HG03045 (cell line): ENCODE measurements around the gene MACROH2A1.

Experiments used
- ATAC-seq: cut with Tn5 transposase; IDR thresholded peaks from one replicate; pipeline ENCODE4 v1.9.1; 2021; ENCODE audit warnings: mild to moderate bottlenecking, moderate library complexity; ENCODE audit not compliant: unreplicated experiment

The MACROH2A1 gene

DNA sequence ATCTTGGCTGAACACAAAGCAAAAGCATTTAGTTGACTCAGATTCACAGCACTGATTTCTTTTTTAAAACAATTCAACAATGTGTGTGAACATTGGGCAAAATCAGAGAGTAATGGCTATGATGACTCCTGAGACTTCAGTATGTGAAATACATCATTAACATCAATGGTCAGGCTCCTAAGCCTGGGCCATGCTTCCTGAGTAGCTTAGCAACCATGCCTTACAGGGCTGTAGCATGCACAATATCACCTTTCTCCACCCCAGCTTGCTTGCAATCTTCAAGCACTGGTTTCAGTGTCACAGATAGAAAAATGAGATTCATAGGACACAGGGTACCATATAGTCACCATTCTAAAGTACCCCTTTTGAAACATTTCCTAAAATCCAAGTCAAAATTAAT is 41.3 kb downstream of the MACROH2A1 start:
- no peak for ATAC-seq

DNA sequence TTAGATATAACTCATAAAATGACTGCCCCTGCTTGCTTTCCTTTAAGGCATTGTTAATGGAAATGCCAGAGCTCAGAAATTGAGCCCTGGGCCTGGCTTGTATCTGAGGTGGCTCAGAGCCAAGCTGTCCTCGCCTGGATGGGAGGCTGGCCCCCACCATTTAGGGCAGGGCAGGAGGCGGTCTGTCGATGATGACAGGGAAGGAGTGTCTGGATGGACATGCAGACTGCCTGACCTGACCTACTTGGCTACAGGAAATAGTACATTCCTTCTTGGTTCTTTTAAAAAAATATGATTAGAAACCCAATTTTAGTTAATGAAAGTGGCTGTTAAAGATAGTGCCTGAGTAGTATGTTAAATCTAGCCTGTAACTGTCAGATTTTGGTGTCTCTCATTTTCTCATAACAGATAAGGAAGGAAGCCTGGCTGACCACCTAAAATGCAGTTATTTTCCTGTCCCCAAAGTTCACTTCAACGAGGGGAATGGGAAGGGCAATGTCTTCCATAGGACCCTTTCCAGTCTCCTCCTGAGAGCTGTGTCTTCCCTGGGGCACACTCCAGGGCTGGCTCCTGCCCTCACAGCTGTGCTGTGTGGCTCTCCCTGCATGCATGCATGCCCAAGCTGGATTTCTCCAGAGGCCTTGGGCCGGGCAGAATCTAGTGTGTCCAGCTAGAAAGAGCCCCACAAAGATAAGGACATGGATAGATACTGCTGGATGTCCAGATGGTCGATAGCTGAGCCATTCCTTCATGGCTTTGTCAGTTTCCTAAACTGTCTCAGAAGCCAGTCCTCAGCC is 42.3 kb downstream of the MACROH2A1 start:
- no peak for ATAC-seq

DNA sequence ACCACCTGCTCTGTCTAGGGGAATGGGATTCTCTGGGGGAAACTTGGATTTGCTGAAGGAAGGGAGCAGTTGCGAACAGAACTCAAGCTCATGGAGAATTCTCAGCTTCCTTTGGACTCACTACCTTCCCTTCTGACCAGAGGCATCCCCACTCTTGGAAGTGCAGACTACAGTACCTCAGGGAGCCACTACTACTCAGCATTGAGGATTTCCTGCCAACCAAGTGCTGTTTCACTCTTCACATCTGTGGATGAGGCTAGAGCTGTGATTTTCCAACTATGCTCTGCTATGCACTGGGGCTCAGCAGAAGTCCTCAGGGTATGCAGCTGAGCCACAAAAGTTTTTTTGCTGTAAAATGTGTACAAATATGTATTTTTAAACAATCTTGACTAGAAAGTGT is 43.9 kb downstream of the MACROH2A1 start:
- no peak for ATAC-seq

DNA sequence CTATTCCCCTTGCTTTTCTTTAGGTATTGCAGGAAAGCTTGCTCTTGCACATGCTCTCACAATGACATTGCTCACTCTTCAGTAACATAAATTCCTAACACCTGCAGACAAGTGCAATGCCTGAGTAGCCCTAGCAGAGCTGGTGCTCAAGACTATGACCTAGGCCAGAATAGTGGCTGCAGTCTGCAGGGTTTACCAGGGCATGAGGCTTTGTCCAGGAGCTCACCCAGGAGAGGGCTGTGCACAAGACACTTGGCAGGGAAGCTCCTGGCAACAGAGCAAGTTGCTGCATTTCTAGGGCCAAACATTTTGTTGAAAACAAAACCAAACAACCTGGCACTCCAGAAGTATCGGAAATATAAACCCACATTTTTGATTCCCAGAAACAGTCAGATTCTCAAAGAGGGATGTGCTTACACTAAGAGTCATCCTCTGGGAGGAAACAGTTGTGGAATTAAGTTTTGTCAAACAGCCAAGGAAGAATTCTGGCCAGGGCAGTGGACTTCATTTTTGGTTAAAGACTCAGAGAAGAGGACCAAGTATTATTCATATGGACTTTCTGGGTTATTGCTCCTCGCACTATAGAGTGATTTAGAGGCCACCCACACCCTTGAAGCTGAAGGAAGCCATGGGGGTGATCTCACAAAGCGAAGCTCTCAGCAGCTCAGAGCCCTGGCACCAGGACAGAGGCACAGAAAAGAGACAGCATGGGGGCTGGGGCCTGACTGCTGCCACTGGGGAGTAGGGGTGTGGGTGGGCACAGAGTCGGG is 44.9 kb downstream of the MACROH2A1 start:
- no peak for ATAC-seq

DNA sequence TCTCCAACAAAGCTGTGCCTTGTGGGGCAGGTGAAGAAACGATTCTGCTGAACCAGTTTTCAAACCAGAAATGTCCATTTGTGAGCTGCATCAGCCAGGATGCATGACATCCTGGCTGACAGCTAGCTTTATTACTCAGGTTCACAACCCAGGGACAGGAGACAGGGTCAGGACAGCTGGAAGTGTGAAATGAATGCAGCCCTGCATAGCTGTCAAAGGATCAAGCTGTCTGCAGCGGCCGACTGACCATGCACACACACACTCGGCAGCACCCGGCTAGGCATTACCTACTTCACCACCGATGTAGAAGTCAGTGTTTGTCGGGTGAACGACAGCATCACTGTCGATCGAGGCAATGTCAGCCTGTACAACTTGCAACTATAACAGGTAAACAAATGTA is 48.5 kb downstream of the MACROH2A1 start:
- ATAC-seq: no peak

DNA sequence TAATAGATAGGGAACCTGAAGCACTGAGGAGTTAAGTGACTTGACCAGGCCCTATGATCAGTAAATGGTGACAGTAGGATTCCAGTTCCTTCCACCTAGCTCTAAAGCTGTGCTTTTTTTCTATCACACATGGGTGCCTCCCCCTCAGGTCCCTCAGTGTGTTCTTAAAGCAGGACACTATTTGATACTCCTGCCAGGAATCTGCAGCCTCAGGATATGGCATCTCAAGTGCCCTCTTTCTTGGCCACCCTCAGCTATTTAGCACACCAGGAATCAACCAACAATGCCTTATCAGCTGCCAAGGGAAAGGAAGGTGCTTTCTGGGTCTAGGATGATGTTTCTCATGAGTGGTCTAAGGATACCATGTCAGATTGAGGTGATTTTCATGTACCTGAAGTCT is 49.1 kb downstream of the MACROH2A1 start:
- ATAC-seq: no peak

DNA sequence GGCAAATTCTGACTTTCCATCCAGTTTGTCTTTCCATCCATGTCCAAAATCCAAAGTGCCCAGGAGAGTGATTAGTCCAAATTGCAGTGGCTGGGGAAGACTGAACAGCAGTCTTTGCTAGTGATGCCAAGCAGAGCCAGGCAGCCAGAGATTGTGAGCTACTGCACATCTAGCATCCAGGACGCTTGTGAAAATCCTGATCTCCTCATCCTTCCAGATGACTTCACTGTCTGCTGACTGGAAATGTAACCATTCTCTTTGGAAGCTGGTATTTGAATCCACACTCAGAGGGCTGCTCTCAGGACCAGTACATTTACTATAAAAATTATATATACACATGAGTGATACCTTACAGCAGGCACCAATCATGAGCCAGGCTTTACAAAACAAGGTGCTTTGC is 49.6 kb downstream of the MACROH2A1 start:
- ATAC-seq: no peak

DNA sequence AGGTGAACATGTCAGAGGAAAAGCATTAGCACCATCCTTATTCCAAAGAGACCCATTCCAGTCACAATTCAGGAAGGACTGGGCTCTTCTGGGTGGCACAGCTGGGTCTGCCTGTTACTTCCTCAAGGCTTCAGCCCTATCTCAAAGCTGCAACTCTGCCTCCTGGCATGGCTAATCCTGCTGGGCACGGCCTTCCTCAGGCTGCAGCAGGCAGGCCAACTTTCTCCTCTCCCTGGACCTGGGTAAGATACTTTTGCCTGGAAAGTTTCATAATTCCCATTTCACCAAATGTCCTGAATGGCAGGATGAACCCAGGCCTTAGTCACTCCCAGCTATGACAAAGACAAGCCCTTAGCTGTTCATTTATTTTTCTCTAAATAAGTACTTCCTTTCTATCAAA is 50.1 kb downstream of the MACROH2A1 start:
- no peak for ATAC-seq

DNA sequence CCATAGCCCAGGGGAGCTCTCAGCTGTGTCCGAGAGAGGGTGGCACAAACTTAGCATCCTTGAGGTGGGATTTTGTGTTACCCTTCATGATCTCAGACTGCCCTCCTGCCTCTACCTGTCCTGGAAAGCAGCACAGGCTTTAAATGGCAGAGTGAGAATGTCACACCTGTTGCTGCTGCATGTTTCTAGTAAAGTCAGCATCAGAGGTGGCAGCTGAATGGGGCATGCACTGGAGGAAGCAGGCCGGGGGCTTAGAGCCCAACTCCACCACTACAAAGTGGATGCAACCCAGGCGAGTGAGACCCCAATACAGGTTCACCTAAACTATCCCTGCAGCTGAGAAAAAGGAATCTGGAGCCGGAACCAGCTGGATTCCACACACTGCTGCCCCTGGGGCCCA is 51.6 kb downstream of the MACROH2A1 start:
- no peak for ATAC-seq

DNA sequence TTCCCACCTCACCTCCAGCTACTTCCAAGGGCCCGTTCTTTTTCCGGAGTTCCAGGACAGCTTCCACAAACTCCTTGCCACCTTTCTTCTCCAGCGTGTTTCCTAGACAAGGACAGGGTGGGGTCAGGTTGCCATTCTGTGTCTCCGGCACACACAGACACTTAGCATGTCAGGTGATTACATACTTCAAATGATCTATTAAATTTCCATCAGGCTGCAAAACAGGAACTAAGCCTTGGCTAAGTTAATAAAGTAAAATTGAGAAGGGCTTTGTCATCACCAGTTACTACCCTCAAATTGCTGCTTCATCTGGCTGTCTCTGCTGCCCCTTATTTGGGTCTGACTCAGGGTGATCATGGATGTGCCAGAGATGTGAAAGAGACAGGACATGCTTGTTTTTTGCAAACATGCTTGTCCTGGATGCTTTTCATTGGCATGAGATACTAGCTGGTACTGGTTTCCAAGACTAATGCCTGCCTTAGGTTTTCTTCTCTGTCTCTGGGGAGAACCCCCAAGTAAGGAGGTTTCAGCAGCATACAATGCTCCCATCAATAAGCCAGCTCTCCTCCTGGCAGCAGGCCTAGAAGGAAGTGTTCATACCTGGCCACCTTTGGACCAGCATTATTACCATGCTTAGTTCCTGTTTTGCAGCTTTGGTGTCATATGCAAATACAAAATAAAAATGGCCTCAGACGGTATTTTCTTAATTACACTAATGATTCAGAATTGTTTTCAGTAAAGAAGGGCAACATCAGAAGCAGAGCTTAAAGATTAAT is 52.9 kb downstream of the MACROH2A1 start:
- ATAC-seq: no peak

DNA sequence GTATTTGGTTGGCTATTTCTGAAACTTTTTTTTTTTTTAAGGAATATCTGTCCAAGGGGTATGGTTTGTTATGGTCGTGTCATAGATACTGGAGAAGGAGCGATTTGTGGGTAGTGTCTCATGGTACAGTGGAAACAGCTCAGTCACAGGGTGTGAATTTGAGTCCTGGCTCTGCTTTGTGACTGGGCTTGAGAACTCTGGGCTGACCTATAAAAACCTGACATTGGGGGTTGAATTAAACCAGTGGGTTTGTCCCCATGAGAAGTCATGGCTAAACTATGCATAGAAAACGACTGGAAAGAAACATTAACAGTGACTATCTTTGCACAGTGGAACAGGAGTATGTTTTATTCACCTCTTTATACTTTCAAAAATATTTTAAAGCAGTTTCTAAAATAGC is 54.7 kb downstream of the MACROH2A1 start:
- no peak for ATAC-seq

DNA sequence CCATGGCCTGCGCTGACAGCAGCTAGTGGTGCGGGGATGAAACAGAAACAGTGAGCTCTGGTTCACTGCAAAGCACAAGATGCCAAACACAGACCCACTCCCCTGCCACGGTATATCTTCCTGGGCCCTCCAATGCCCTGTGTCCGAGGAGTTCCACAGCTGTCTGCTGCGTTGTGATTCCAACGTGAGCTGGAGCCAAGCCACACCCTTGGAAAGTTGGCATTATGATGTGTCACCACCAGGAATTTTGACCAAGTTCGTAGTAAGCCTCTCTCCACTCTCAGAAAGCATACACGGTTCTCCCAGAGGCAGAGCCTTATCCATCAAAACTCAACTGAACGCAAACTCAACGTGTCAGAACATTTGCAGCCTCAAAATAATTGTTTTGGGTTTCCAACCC is 55.6 kb downstream of the MACROH2A1 start:
- ATAC-seq: no peak

DNA sequence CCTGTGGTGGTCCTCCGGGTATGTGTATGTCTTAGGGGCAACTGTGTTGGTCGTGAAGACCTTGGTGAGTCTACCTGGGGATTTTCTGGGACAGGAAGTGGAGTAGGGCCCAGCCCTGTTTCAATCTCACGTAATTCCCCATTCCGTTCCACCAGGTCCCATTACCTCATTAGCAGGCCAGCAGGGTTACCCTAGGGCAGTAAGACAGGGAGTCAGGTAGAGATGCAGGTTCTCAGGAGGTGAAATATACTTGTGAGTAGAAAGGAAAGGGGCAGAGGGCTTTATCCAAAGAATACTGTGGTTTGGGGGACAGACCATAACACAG is 56.5 kb downstream of the MACROH2A1 start:
- ATAC-seq: no peak

DNA sequence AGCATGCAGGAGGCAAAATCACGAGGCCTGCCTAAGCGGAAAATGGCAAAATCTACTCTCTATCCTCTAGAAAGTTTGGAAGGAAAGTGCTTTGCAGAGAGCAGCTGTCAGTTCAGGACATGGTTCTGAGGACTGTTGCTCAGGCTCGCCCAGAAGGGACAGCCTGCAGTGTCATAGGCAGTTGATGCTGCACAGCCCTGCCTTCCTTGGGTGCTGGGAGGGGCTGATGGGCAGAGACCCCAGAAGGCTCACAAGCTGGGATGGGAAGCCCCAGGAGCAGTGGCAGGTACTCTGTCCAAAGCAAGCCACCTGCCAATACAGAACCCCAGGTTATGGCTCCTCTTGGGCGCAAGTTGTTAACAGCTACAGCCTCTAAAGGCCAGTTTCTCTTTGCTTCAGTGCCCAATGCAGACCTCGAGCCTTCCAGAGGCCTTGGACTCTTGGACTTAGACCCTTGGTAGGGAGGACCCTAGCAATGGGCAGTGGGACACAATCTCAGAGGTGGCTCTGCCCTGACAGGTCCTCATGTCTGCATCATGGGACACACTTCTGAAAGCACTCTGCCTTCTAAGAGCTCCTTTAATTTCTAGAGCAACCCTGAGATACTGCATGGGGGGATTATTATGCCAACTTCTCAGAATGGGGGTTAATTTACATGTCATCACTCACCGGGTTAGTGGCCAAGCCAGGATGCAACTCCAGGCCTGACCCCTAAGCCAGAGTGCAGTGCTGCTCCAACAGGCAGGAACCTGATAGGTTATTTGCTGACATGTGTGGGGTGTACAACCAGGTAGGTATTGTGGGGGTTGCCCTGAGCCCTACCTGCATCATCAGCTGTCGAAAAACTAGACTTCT is 57.1 kb downstream of the MACROH2A1 start:
- no peak for ATAC-seq

DNA sequence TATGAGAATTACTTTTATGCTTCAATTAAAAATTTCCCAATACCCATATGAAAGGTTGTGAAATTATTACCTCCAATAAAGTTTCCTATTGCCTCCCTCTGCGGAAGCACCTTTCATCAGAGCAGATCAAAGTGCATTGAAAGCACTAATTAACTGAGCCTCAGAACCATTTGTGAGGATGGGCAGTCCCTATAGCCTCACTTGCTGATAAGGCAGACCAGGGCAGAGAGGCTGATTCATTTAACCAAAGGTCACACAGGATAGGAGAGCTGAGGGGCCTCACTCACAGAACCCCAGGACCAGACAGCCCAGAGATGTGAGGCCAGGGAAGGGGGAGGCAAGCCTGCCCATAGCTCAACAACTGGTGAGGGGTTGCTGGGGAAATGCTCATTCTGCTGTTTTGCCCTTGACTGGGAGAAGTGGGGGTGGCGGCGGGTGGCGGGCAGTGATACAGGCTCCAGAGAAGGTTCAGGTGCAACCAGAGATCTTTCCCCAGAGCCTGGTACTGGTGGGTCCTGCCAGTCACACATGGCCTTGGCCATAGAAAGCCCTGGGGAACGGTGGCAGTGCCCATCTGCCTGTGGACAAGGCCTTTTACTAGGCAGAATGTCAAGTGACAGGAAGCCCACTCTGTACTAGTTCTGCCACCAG is 57.9 kb downstream of the MACROH2A1 start:
- ATAC-seq: no peak

DNA sequence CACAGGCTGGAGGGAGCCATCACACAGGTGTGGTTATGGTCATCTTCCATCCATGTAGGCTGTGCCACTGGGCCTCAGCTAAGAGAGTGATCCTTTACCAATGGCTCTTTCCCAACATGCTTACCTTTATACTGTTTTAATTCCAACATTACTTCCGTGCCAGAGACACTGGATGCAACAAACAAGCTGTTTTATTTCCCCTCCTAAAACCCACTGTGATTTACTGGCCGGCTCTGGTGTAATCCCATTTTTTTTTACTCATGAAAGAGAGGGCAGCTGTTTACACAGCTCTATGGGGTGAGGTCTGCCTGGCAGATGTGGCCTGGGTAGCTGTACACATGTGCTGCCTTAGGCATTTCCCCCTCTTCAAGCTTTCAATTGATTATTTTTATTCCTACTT is 58.5 kb downstream of the MACROH2A1 start:
- ATAC-seq: no peak

DNA sequence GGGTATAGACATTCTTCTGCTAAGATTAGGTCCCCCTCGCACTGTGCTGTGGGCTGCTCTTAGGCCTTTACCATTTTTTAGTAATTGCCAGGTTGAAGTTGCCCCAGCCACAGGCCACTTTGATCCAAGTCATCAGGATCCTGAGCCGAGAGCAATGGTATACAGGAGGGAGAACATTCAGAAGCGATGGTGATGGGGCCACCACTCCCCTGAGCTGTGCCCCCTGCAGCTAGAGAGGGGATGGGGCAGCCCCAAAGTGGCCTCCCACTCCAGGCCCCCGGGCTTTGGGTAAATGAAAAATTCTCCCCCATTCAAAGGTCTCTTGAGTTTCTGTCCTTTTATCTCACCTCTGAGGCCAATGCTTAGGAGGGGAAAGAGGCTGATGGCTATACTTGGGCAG is 59.4 kb downstream of the MACROH2A1 start:
- no peak for ATAC-seq

DNA sequence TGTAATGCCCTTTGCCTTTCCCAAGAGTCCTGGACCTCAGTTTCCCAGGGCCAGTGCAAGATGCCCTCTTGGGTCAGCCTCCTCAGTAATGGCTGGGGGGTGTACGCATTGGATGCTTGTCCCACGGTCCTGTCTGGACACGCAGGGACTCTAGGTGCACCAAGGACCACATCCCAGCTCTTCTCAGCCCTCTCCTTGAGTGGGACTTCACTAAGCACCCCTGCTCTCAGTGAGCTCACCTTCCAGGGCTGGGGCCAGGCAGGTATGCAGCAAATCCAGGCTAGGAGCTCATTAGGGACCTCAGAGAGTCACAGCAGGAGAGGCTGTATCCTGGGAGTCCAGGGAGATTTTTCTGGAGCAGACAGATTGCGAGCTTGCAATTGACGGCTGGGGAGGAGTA is 59.8 kb downstream of the MACROH2A1 start:
- ATAC-seq: no peak

DNA sequence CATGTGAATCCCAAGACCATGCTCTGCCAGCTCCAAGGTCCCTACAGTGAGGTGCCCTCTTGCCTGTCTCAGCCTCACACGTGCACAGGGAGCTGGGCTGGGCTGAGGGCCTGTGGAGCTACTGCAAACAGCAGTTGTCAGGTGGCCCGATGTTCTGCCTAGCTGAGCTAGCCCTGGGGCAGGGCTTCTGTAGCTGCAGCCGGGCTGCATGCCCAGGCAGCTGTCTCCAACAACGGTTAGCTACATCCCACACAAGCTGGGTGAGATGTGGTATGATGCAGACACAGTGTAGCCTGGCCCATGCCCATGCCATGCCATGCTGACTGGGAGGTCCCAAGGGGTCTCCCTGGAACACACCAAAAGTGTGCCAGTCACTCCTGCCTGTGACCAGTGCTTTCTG is 62.0 kb downstream of the MACROH2A1 start:
- no peak for ATAC-seq

DNA sequence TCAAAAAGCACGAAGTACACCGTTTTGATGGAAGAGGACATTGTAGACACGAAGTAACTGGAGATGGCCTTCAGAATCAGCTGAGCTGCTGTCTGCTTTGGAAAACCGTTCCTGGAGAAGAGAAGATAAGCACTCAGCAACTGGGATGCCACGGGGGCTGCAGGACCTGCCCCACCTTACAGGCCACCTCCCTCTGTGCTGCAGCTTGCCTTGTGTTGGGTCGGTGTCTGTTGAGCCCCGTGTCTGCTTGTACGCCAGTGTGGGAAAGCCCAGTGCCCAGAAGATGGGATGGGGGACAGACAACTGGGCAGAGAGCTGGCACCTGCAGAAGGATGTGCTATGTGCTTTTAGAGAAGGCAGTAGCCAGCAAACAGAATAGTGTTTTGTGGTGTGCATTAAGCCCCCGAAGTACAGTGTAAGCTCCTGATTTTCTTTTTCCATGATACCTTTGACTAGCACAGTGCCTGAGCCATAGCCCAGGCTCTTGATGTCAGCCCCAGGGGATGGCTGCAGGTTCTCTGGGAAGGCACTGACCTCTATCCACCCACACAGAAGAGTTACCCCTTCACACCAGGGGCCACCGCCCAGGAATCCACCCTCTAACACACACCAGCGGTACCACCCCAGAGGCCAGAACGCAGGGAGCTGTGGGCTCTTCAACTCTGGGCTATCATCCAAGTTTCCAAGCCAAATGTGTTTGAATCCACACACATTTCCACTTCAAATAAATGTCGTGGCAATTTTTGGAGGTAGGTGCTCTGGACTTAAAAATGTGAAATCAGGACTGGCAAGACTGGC is 63.8 kb downstream of the MACROH2A1 start:
- ATAC-seq: no peak
